Uterus (tissue), 4 donors: Measurements from ENCODE around the gene C3orf70. TPM values are rescaled to one million over a fixed set of nuclear protein-coding genes. Genes with fewer than 3 reads are reported as not detected.

Experiments used
- DNase-seq, 2 donors: peaks; one replicate each; pipeline ENCODE4 v3.0.0-alpha.2; 2019 to 2020
- H3K27ac ChIP-seq, 2 donors: fragments of 200-600 bp; sonication (generic); 1 replicate in 1 of 2; 2 replicates in 1 of 2; pipeline ENCODE4 v1.5.1; 2016 to 2018
- H3K27me3 ChIP-seq, 2 donors: fragments of 200-600 bp; sonication (generic); one replicate each; pipeline ENCODE4 v1.5.1; 2018 to 2019; ENCODE audit warnings: control low read depth in 1 of 2
- H3K36me3 ChIP-seq, 2 donors: fragments of 200-600 bp; sonication (generic); one replicate each; pipeline ENCODE4 v1.5.1; 2019; ENCODE audit warnings: control low read depth in 1 of 2
- H3K4me1 ChIP-seq, 2 donors: fragments of 200-600 bp; sonication (generic); one replicate each; pipeline ENCODE4 v1.5.1; 2018 to 2019; ENCODE audit warnings: control low read depth in 1 of 2
- H3K4me3 ChIP-seq, 2 donors: fragments of 200-600 bp; sonication (generic); 1 replicate in 1 of 2; 2 replicates in 1 of 2; pipeline ENCODE4 v1.5.1; 2018 to 2019; ENCODE audit warnings: mild to moderate bottlenecking in 1 of 2
- H3K9me3 ChIP-seq, 2 donors: fragments of 200-600 bp; sonication (generic); one replicate each; pipeline ENCODE4 v1.5.1; 2019; ENCODE audit warnings: control low read depth in 1 of 2
- POLR2A ChIP-seq, 2 donors: fragments of 450-650 bp; IDR thresholded peaks; one replicate each; pipeline ENCODE4 v1.6.1; 2016; ENCODE audit warnings: antibody characterized with exemption in 2 of 2, mild to moderate bottlenecking in 1 of 2, moderate library complexity in 1 of 2
- intact Hi-C: fragments of 100-400 bp; cut with DNase I; formaldehyde crosslinking; loops from one replicate; pipeline ENCODE4 v1.15.1; 2023; ENCODE audit warnings: low total_unique reads
- total RNA-seq, 4 donors: library from RNA; depleted of rRNA in 3 of 4; stranded (reverse); fragments of >200 nt in 3 of 4; gene quantifications; one replicate each; pipeline versions ENCODE4 v1.1.0 to v1.2.4, GENCODE V29; 2014 to 2023
- TF ChIP-seq, protein P1 (sequence below), 4 experiments: fragments of 200-600 bp in 2 of 4; fragments of 450-650 bp in 2 of 4; sonication (generic) in 2 of 4; IDR thresholded peaks; one replicate each; pipeline ENCODE4 v1.5.1; 2016 to 2019; ENCODE audit warnings: antibody characterized with exemption in 4 of 4, mild to moderate bottlenecking in 2 of 4, moderate library complexity in 1 of 4
- donor health status: DM: yes; HTN: yes; CAD: no.

The C3orf70 gene
- total RNA-seq, 4 donors from 2014 or later = 4.4 to 24.4 (median 16.9) TPM

DNA sequence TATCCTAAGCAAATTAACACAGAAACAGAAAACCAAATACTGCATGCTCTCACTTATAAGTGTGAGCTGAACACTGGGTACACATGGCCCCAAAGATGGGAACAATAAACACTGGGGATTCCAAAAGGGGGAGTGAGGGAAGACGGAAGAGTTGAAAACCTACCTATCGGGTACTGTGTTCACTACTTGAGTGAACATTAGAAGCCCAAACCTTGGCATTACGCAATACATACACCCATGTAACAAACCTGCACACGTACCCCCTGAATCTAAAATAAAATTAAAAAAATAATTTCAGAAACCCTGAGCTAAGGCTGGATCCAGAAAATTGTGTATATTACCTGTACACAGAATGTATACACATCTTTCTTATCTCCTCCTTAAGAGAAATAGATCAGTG is 42.8 kb upstream of the C3orf70 start:
- H3K36me3 ChIP-seq = no peaks in the 10 kb centered on the region
- TF ChIP-seq, protein P1, sequence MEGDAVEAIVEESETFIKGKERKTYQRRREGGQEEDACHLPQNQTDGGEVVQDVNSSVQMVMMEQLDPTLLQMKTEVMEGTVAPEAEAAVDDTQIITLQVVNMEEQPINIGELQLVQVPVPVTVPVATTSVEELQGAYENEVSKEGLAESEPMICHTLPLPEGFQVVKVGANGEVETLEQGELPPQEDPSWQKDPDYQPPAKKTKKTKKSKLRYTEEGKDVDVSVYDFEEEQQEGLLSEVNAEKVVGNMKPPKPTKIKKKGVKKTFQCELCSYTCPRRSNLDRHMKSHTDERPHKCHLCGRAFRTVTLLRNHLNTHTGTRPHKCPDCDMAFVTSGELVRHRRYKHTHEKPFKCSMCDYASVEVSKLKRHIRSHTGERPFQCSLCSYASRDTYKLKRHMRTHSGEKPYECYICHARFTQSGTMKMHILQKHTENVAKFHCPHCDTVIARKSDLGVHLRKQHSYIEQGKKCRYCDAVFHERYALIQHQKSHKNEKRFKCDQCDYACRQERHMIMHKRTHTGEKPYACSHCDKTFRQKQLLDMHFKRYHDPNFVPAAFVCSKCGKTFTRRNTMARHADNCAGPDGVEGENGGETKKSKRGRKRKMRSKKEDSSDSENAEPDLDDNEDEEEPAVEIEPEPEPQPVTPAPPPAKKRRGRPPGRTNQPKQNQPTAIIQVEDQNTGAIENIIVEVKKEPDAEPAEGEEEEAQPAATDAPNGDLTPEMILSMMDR (IDR thresholded peaks at IDR 0.05) = no peak
- TF ChIP-seq POLR2A (IDR thresholded peaks at IDR 0.05) = no peak
- no peaks in the 10 kb centered on the region for H3K27me3 ChIP-seq
- no peak for DNase-seq
- no peak overlapping the region for H3K4me3 ChIP-seq
- no peaks in the 10 kb centered on the region for H3K4me1 ChIP-seq
- intact Hi-C loops = no loop called here
- no peak overlapping the region for H3K27ac ChIP-seq
- H3K9me3 ChIP-seq = no peaks in the 10 kb centered on the region

- intact Hi-C loops = no loop called here
- Histone ChIP-seq H3K27ac (no peak overlapping the region), H3K9me3 (no peaks in the 10 kb centered on the region), H3K4me3 (no peak overlapping the region), H3K4me1 (no peaks in the 10 kb centered on the region), H3K27me3 (no peaks in the 10 kb centered on the region), H3K36me3 (no peaks in the 10 kb centered on the region)
- TF ChIP-seq POLR2A (IDR thresholded peaks at IDR 0.05) = no peak
- TF ChIP-seq, protein P1 (IDR thresholded peaks at IDR 0.05) = no peak
- no peak for DNase-seq
Measured at GRCh38 chr3:185188816-185189215, 36.0 kb upstream of the C3orf70 start.

GRCh38 chr3:185187391-185187790 is 34.5 kb upstream of the C3orf70 start:
- Histone ChIP-seq H3K4me1 (no peaks in the 10 kb centered on the region), H3K9me3 (no peaks in the 10 kb centered on the region), H3K4me3 (no peak overlapping the region), H3K27ac (no peak overlapping the region), H3K36me3 (no peaks in the 10 kb centered on the region), H3K27me3 (no peaks in the 10 kb centered on the region)
- no peak for TF ChIP-seq POLR2A (IDR thresholded peaks at IDR 0.05)
- TF ChIP-seq, protein P1 (IDR thresholded peaks at IDR 0.05) = no peak
- DNase-seq = no peak
- intact Hi-C loops = no loop called here

GRCh38 chr3:185176750-185177359 is 24.0 kb upstream of the C3orf70 start:
- no peaks in the 10 kb centered on the region for H3K36me3 ChIP-seq
- peak in 1 of 2 donors; percentile 16 for DNase-seq
- no peaks in the 10 kb centered on the region for H3K4me1 ChIP-seq
- no peak overlapping the region for H3K4me3 ChIP-seq
- H3K9me3 ChIP-seq = no peaks in the 10 kb centered on the region
- H3K27ac ChIP-seq = no peak overlapping the region
- intact Hi-C loops = no loop called here
- H3K27me3 ChIP-seq = no peaks in the 10 kb centered on the region
- TF ChIP-seq POLR2A (IDR thresholded peaks at IDR 0.05) = no peak
- TF ChIP-seq, protein P1 (IDR thresholded peaks at IDR 0.05) = peak; percentile 54 to 60 (median 56)

DNA sequence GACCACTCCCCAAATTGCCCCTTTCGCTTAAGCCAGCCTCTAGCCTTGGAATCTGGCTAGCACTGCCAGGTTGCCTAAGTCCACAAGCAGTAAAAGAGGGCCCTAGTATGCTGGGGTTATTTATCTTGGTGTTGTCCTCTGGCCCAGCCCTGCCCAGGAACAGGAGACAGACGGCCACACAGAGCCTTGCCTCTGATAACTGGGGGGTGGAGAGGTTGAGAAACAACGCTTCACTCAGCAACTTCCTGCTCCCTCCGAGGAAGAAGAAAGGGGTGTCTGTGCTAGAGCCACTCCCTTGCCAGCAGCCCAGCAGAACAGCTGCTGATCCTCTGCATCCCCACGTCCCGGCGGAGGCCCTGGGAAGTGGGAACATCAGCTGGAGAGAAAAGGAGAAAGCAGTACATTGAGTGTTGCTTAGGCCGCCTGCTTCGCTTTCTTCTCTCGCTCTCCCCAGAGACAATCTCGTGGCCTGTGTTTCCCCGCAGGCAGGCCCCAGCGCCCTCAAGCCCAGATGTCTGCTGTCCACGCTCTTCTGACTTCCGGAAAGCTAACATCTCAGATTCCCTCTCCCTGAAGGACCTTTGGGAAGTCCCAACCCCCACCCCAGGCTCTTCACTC is 22.6 kb upstream of the C3orf70 start:
- Histone ChIP-seq H3K36me3 (no peaks in the 10 kb centered on the region), H3K27me3 (no peaks in the 10 kb centered on the region), H3K4me3 (no peak overlapping the region), H3K4me1 (no peaks in the 10 kb centered on the region), H3K9me3 (no peaks in the 10 kb centered on the region), H3K27ac (no peak overlapping the region)
- no peak for DNase-seq
- intact Hi-C loops = no loop called here
- no peak for TF ChIP-seq POLR2A (IDR thresholded peaks at IDR 0.05)
- TF ChIP-seq, protein P1 (IDR thresholded peaks at IDR 0.05) = no peak
